Esophagus (tissue), 2 donors: Measurements from ENCODE around the gene PZP. TPM values are rescaled to one million over a fixed set of nuclear protein-coding genes. Genes with fewer than 3 reads are reported as not detected.
"Not testable (repeated sequence)": the region's sequence is repeated elsewhere in the genome, so short reads cannot be mapped to it uniquely, and the experiment has no call there.

Source experiments
- H3K27ac ChIP-seq, 2 donors: one replicate each; pipeline ENCODE4 v1.5.1; 2013; ENCODE audit warnings: low read depth in 2 of 2, mild to moderate bottlenecking in 2 of 2, inconsistent platforms in 1 of 2, low read length in 1 of 2, moderate library complexity in 1 of 2
- H3K27me3 ChIP-seq, 2 donors: one replicate each; pipeline ENCODE4 v1.6.1; 2013; ENCODE audit warnings: low read length in 2 of 2, control low read depth in 1 of 2, mild to moderate bottlenecking in 1 of 2; ENCODE audit not compliant: insufficient read depth in 2 of 2, control insufficient read depth in 1 of 2
- H3K36me3 ChIP-seq, 2 donors: one replicate each; pipeline ENCODE4 v1.6.1; 2013; ENCODE audit warnings: low read length in 1 of 2; ENCODE audit not compliant: control insufficient read depth in 2 of 2, insufficient read depth in 2 of 2
- H3K4me1 ChIP-seq, 2 donors: one replicate each; pipeline ENCODE4 v1.6.1; 2013; ENCODE audit warnings: low read length in 1 of 2; ENCODE audit not compliant: control insufficient read depth in 2 of 2, insufficient read depth in 2 of 2
- H3K4me3 ChIP-seq, 2 donors: one replicate each; pipeline ENCODE4 v1.5.1; 2013; ENCODE audit warnings: low read length in 2 of 2, mild to moderate bottlenecking in 2 of 2, low read depth in 1 of 2, moderate library complexity in 1 of 2
- H3K9me3 ChIP-seq, 2 donors: one replicate each; pipeline ENCODE4 v1.6.1; 2013; ENCODE audit warnings: mild to moderate bottlenecking in 2 of 2, low read depth in 1 of 2, low read length in 1 of 2, moderate library complexity in 1 of 2; ENCODE audit not compliant: control insufficient read depth in 2 of 2, insufficient read depth in 1 of 2
- WGBS, 2 donors: extraction: QIAGEN DNeasy Blood & Tissue Kit; methylation state at CpG; one replicate each; pipeline ENCODE4 v1.1.7; 2013; 5-methylcytosine and 5-hydroxymethylcytosine counted together
- polyA plus RNA-seq, 2 donors: library from polyadenylated mRNA; stranded (reverse); fragments of 200-250 nt; gene quantifications; one replicate each; pipeline ENCODE4 v1.2.3, GENCODE V29; 2013
- donor health status: healthy with polysubstance abuse.
- donor health status: Bipolar disorder and iron deficiency.

Gene PZP
- polyA plus RNA-seq, 2 donors = 0.04 to 0.06 TPM

GRCh38 chr12:9211687-9212086, 3.5 kb upstream of the PZP start:
- Histone ChIP-seq H3K27ac (no peak overlapping the region), H3K4me1 (no peaks in the 10 kb centered on the region), H3K36me3 (no peaks in the 10 kb centered on the region), H3K4me3 (no peak overlapping the region), H3K27me3 (no peaks in the 10 kb centered on the region), H3K9me3 (no peaks in the 10 kb centered on the region)
- 97 to 100% methylated on average over 1 of the region's 1 CpG for WGBS, 2 donors

DNA sequence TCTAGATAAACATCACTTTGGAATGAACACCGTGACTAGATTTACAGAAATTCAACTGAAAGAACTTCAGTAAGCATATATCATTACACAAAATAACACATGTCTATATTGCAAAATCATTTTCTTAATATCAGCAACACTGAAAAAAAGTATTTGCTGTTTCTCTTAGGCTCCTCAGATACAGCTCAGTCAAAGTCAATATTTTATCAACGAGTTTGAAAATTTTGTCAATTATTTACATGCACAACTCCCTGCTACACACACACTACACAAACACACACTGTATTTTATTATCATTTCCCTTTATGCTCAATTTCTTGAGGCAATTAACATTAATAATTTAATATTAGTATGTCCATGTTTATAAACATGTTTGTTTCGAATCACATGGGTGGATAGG, 3.8 kb downstream of the PZP start:
- Histone ChIP-seq H3K4me1 (no peaks in the 10 kb centered on the region), H3K9me3 (no peaks in the 10 kb centered on the region), H3K4me3 (no peak overlapping the region), H3K27me3 (no peaks in the 10 kb centered on the region), H3K27ac (no peak overlapping the region), H3K36me3 (no peaks in the 10 kb centered on the region)
- WGBS, 2 donors = 63 to 74% methylated on average over 3 of the region's 3 CpGs

GRCh38 chr12:9198012-9198411, 10.2 kb downstream of the PZP start:
- no peaks in the 10 kb centered on the region for H3K4me1 ChIP-seq
- no peaks in the 10 kb centered on the region for H3K27me3 ChIP-seq
- H3K27ac ChIP-seq = no peak overlapping the region
- H3K4me3 ChIP-seq = no peak overlapping the region
- no peaks in the 10 kb centered on the region for H3K36me3 ChIP-seq
- no peaks in the 10 kb centered on the region for H3K9me3 ChIP-seq

GRCh38 chr12:9184276-9184675, 23.9 kb downstream of the PZP start:
- no peaks in the 10 kb centered on the region for H3K4me1 ChIP-seq
- H3K9me3 ChIP-seq = peaks cover 0 to 3% of the 10 kb centered on the region in 2 donors
- no peaks in the 10 kb centered on the region for H3K27me3 ChIP-seq
- H3K36me3 ChIP-seq = no peaks in the 10 kb centered on the region
- no peak overlapping the region for H3K27ac ChIP-seq
- H3K4me3 ChIP-seq = no peak overlapping the region
- 84 to 90% methylated on average over 3 of the region's 3 CpGs for WGBS, 2 donors

- Histone ChIP-seq H3K27ac (no peak overlapping the region), H3K4me1 (no peaks in the 10 kb centered on the region), H3K36me3 (no peaks in the 10 kb centered on the region), H3K4me3 (no peak overlapping the region), H3K27me3 (no peaks in the 10 kb centered on the region), H3K9me3 (no peaks in the 10 kb centered on the region)
- WGBS, 2 donors = 80 to 87% methylated on average over 4 of the region's 4 CpGs
Measured at GRCh38 chr12:9180810-9181209, 27.4 kb downstream of the PZP start.

GRCh38 chr12:9179781-9180180, 28.4 kb downstream of the PZP start:
- no peaks in the 10 kb centered on the region for H3K9me3 ChIP-seq
- H3K27ac ChIP-seq = no peak overlapping the region
- no peaks in the 10 kb centered on the region for H3K4me1 ChIP-seq
- H3K27me3 ChIP-seq = no peaks in the 10 kb centered on the region
- no peak overlapping the region for H3K4me3 ChIP-seq
- 94% methylated on average over 3 of the region's 3 CpGs for WGBS, 2 donors
- H3K36me3 ChIP-seq = no peaks in the 10 kb centered on the region

- 71 to 77% methylated on average over 9 to 11 of the region's 11 CpGs for WGBS, 2 donors
- Histone ChIP-seq H3K9me3 (no peaks in the 10 kb centered on the region), H3K4me3 (no peak overlapping the region), H3K27ac (no peak overlapping the region), H3K36me3 (no peaks in the 10 kb centered on the region), H3K27me3 (no peaks in the 10 kb centered on the region), H3K4me1 (no peaks in the 10 kb centered on the region)
Measured at GRCh38 chr12:9169979-9170634, 38.1 kb downstream of the PZP start.

GRCh38 chr12:9167345-9167744, 40.9 kb downstream of the PZP start:
- H3K27ac ChIP-seq, H3K27me3 ChIP-seq, H3K4me1 ChIP-seq, H3K9me3 ChIP-seq, H3K36me3 ChIP-seq, H3K4me3 ChIP-seq: not testable (repeated sequence)
- 63 to 69% methylated on average over 1 to 3 of the region's 5 CpGs for WGBS, 2 donors

GRCh38 chr12:9163392-9163791, 44.8 kb downstream of the PZP start:
- no peaks in the 10 kb centered on the region for H3K4me1 ChIP-seq
- H3K4me3 ChIP-seq = no peak overlapping the region
- WGBS, 2 donors = 79 to 85% methylated on average over 5 of the region's 5 CpGs
- H3K36me3 ChIP-seq = no peaks in the 10 kb centered on the region
- H3K27ac ChIP-seq = no peak overlapping the region
- H3K27me3 ChIP-seq = no peaks in the 10 kb centered on the region
- H3K9me3 ChIP-seq = no peaks in the 10 kb centered on the region

DNA sequence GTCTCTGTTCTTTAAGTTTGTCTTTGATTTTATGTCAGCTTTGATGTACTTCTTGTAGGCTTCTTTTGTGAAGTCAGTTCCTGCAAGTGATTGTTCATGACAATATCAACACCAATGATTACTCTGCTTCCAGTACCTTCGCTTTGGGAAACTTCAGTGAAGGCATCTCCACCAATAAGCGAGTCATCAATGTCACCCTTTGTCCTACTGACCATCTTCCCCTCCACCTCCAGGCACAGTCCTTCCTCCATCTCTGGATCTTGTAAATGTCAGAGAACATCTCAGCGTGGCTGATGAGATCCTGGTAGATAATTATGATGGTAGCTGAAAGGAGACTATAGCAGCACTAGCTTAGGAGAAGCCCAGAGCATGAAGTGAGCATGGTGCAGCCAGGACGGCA, 52.1 kb downstream of the PZP start:
- Histone ChIP-seq H3K4me3 (no peak overlapping the region), H3K27ac (no peak overlapping the region), H3K9me3 (no peaks in the 10 kb centered on the region), H3K4me1 (no peaks in the 10 kb centered on the region), H3K27me3 (no peaks in the 10 kb centered on the region), H3K36me3 (no peaks in the 10 kb centered on the region)
- 88% methylated on average over 4 of the region's 4 CpGs for WGBS, 2 donors
